ENCODE data around the gene TBX15. TPM values are rescaled to one million over a fixed set of nuclear protein-coding genes. Genes with fewer than 3 reads are reported as not detected.

Gene TBX15
- total RNA-seq, 1 experiment from 2014 or later = 1.9 TPM

DNA sequence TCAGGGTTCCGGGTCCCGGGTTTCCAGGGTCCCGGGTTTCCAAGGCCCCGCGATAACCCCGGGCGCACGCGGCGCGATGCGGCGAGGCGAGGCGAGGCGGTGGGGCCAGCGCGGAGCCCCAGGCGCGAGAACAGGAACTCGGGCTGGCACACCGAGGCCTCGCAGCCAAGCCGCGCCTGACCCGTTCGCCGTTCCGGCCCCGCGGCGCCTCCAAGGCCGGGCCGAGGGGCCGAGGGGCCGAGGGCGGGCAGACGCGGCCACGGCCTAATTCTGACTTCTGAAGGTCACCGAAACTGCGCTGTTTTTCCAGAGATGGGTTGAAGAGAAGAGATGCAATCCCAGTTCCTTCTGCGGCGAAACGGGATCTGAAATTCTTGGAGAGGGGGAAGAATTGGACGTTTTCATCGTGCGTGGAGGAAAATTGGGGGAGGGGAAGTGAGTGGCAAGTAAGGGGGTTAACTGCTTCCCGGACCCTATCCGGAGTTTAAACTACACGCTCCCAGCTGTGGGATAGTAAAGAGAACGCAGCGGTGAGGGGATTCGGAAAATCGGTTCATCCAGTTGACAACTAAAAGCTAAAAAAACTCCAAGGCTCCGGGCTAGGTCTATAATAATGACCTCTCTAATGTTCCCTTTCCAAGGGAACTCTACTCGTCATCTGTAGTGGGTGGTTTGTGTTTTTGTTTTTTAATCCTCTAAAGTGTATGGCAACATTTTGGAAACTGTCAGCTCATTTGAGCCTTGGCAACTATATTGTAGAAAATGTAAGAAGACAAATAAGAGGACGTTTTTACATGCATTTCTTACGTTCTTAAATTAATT, 8.2 kb downstream of the TBX15 start:
- H3K4me3 ChIP-seq (ENCODE audit: low read depth in 2 of 2, low read length in 2 of 2) = no peak overlapping the region
- ATAC-seq = no peak
- DNase-seq (ENCODE audit: low read depth, low spot score) = no peak
- H3K9me3 ChIP-seq (ENCODE audit: control insufficient read depth, insufficient read depth, low read depth, low read length) = no peaks in the 10 kb centered on the region
- intact Hi-C loops (cut with micrococcal nuclease; ENCODE audit: unreplicated experiment) (no loop called here), in situ Hi-C loops (cut with HindIII; ENCODE audit: low pct_unique_long_range_greater_than_20kb, low sequenced_read_pairs) (no loop called here)
- H3K4me1 ChIP-seq (ENCODE audit: control insufficient read depth, insufficient read depth, low read length) = no peaks in the 10 kb centered on the region
- no peaks in the 10 kb centered on the region for H3K27me3 ChIP-seq (ENCODE audit: control insufficient read depth, insufficient read depth, low read length)
- TF ChIP-seq, protein P1, sequence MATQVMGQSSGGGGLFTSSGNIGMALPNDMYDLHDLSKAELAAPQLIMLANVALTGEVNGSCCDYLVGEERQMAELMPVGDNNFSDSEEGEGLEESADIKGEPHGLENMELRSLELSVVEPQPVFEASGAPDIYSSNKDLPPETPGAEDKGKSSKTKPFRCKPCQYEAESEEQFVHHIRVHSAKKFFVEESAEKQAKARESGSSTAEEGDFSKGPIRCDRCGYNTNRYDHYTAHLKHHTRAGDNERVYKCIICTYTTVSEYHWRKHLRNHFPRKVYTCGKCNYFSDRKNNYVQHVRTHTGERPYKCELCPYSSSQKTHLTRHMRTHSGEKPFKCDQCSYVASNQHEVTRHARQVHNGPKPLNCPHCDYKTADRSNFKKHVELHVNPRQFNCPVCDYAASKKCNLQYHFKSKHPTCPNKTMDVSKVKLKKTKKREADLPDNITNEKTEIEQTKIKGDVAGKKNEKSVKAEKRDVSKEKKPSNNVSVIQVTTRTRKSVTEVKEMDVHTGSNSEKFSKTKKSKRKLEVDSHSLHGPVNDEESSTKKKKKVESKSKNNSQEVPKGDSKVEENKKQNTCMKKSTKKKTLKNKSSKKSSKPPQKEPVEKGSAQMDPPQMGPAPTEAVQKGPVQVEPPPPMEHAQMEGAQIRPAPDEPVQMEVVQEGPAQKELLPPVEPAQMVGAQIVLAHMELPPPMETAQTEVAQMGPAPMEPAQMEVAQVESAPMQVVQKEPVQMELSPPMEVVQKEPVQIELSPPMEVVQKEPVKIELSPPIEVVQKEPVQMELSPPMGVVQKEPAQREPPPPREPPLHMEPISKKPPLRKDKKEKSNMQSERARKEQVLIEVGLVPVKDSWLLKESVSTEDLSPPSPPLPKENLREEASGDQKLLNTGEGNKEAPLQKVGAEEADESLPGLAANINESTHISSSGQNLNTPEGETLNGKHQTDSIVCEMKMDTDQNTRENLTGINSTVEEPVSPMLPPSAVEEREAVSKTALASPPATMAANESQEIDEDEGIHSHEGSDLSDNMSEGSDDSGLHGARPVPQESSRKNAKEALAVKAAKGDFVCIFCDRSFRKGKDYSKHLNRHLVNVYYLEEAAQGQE (IDR thresholded peaks at IDR 0.05; ENCODE audit: insufficient read depth in 1 of 2, low read depth in 2 of 2, low read length in 1 of 2) = no peak
- TF ChIP-seq TCF7L2 (IDR thresholded peaks at IDR 0.05; ENCODE audit: low read depth, low read length) (no peak), POLR2AphosphoS5 (IDR thresholded peaks at IDR 0.05; ENCODE audit: low read depth, low read length) (no peak), SIN3A (IDR thresholded peaks at IDR 0.05; ENCODE audit: borderline replicate concordance, insufficient read depth, low read depth, low read length) (no peak)
- TF ChIP-seq, protein P2, sequence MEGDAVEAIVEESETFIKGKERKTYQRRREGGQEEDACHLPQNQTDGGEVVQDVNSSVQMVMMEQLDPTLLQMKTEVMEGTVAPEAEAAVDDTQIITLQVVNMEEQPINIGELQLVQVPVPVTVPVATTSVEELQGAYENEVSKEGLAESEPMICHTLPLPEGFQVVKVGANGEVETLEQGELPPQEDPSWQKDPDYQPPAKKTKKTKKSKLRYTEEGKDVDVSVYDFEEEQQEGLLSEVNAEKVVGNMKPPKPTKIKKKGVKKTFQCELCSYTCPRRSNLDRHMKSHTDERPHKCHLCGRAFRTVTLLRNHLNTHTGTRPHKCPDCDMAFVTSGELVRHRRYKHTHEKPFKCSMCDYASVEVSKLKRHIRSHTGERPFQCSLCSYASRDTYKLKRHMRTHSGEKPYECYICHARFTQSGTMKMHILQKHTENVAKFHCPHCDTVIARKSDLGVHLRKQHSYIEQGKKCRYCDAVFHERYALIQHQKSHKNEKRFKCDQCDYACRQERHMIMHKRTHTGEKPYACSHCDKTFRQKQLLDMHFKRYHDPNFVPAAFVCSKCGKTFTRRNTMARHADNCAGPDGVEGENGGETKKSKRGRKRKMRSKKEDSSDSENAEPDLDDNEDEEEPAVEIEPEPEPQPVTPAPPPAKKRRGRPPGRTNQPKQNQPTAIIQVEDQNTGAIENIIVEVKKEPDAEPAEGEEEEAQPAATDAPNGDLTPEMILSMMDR (IDR thresholded peaks at IDR 0.05) = no peak
- no TSS peak for BruUV-seq (replicated peaks)
- ChIA-PET POLR2A (interaction anchor here (0.5 kb wide), 1 partner anchor 727 kb away, joined by 7 read pairs; no protein-coding TSS in a partner anchor), CTCF (no interaction called here)
- H3K36me3 ChIP-seq (ENCODE audit: control insufficient read depth, insufficient read depth, low read length) = no peaks in the 10 kb centered on the region
- no peak overlapping the region for H3K27ac ChIP-seq (ENCODE audit: low read length)

DNA sequence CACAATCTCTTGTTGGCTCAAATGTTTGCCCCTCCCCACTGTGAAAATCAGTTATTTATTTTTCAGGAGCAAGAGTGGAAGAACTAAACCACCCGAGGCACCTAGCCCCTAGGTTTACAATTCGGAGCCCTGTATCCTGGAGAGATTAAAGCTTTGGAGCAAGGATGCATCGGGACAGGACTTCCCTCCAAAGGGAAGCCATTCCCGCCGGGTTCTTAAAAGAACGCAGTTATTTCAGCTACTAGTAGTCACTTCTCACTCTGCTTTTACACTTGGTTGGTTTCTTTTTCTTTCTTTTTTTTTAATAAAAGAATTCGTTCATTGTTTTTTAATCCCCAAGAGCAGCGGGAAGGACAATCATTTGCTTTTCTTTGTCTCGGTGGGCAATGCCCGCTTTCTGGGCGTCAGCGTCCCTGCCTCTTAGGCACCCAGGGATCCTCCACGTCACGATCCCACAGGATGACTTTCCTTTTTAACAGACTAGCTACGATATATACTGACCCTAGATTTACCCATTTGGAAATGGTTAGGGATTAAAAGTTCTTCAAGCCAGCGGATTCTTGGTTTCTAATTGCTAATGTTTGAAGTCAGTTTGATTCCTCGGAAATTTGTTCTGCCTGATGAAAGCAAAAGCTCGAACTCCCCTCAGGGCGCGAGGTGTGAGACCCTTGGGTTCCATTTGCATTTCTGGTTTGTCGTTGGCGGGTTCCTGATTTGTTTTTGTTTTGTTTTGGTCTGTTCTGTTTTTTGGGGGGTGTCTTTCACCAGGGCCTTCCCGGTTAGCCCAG, 9.0 kb downstream of the TBX15 start:
- no peak overlapping the region for H3K27ac ChIP-seq (ENCODE audit: low read length)

More for the DNA sequence above, 9.0 kb downstream of the TBX15 start:
- Histone ChIP-seq H3K4me1 (ENCODE audit: control insufficient read depth, insufficient read depth, low read length) (no peaks in the 10 kb centered on the region), H3K4me3 (ENCODE audit: low read depth in 2 of 2, low read length in 2 of 2) (no peak overlapping the region), H3K36me3 (ENCODE audit: control insufficient read depth, insufficient read depth, low read length) (no peaks in the 10 kb centered on the region), H3K9me3 (ENCODE audit: control insufficient read depth, insufficient read depth, low read depth, low read length) (no peaks in the 10 kb centered on the region), H3K27me3 (ENCODE audit: control insufficient read depth, insufficient read depth, low read length) (no peaks in the 10 kb centered on the region)
- TF ChIP-seq SIN3A (IDR thresholded peaks at IDR 0.05; ENCODE audit: borderline replicate concordance, insufficient read depth, low read depth, low read length) (no peak), TCF7L2 (IDR thresholded peaks at IDR 0.05; ENCODE audit: low read depth, low read length) (no peak), POLR2AphosphoS5 (IDR thresholded peaks at IDR 0.05; ENCODE audit: low read depth, low read length) (no peak)
- TF ChIP-seq, protein P2 (IDR thresholded peaks at IDR 0.05) = no peak
- TF ChIP-seq, protein P1 (IDR thresholded peaks at IDR 0.05; ENCODE audit: insufficient read depth in 1 of 2, low read depth in 2 of 2, low read length in 1 of 2) = no peak
- in situ Hi-C loops (cut with HindIII; ENCODE audit: low pct_unique_long_range_greater_than_20kb, low sequenced_read_pairs) = no loop called here
- ChIA-PET CTCF (no interaction called here), POLR2A (interaction anchor here (0.6 kb wide), 1 partner anchor 312 kb away, joined by 6 read pairs; no protein-coding TSS in a partner anchor)
- intact Hi-C loops (cut with micrococcal nuclease; ENCODE audit: unreplicated experiment) = no loop called here
- no peak for ATAC-seq
- BruUV-seq (replicated peaks) = no TSS peak
- no peak for DNase-seq (ENCODE audit: low read depth, low spot score)
